Stimulated activated CD4-positive, alpha-beta T cell treated with anti-CD3 and anti-CD28 coated beads, Interleukin-1b, Interleukin-23, amount 100 ng/mL, for 1 hour (primary cell): ENCODE measurements around the gene CHIC1.
"Not testable (repeated sequence)": the region's sequence is repeated elsewhere in the genome, so short reads cannot be mapped to it uniquely, and the experiment has no call there.

Source experiments
- DNase-seq, 2 donors: peaks; one replicate each; pipeline ENCODE4 v3.0.0-alpha.2; 2020; ENCODE audit warnings: low read depth in 2 of 2

CHIC1 gene

GRCh38 chrX:73562984-73563737 lies at the start of gene CHIC1:
CHIC1 (plus strand) TSS chrX:73563197; CDS start chrX:73563285, 88 bp downstream.
- peak; percentile 24 to 31 for DNase-seq

- not testable (repeated sequence) for DNase-seq
Observed at GRCh38 chrX:73522823-73523222, 40.2 kb upstream of the CHIC1 start.

- no peak for DNase-seq
Observed at GRCh38 chrX:73524906-73525305, 38.1 kb upstream of the CHIC1 start.

- DNase-seq = no peak
Observed at GRCh38 chrX:73525928-73526690, 36.9 kb upstream of the CHIC1 start.

GRCh38 chrX:73531655-73532054 lies 31.3 kb upstream of the CHIC1 start:
- DNase-seq = not testable (repeated sequence)

GRCh38 chrX:73556159-73556558 lies 6.8 kb upstream of the CHIC1 start:
- DNase-seq = no peak

GRCh38 chrX:73561801-73562200 lies 1.2 kb upstream of the CHIC1 start:
- DNase-seq = no peak

- no peak for DNase-seq
Observed at GRCh38 chrX:73562458-73562857, 539 bp upstream of the CHIC1 start.

- no peak for DNase-seq
Observed at GRCh38 chrX:73563738-73564068, 706 bp downstream of the CHIC1 start.

- DNase-seq = no peak
Observed at GRCh38 chrX:73577361-73577760, 14.4 kb downstream of the CHIC1 start.

GRCh38 chrX:73581002-73581628 lies 18.1 kb downstream of the CHIC1 start:
- no peak for DNase-seq

- DNase-seq = not testable (repeated sequence)
Observed at GRCh38 chrX:73597758-73598157, 34.8 kb downstream of the CHIC1 start.

GRCh38 chrX:73615022-73615421 lies 52.0 kb downstream of the CHIC1 start:
- DNase-seq = no peak

GRCh38 chrX:73641669-73642068 lies 78.7 kb downstream of the CHIC1 start:
- DNase-seq = not testable (repeated sequence)

GRCh38 chrX:73647212-73647611 lies 84.2 kb downstream of the CHIC1 start:
- DNase-seq = no peak

- DNase-seq = no peak
Observed at GRCh38 chrX:73647632-73648322, 84.8 kb downstream of the CHIC1 start.

GRCh38 chrX:73661322-73661721 lies 98.3 kb downstream of the CHIC1 start:
- DNase-seq = not testable (repeated sequence)

- no peak for DNase-seq
Observed at GRCh38 chrX:73668779-73669178, 105.8 kb downstream of the CHIC1 start.

- no peak for DNase-seq
Observed at GRCh38 chrX:73681408-73681807, 118.4 kb downstream of the CHIC1 start.

- no peak for DNase-seq
Observed at GRCh38 chrX:73683236-73683859, 120.4 kb downstream of the CHIC1 start.

GRCh38 chrX:73707014-73707413 lies 144.0 kb downstream of the CHIC1 start:
- DNase-seq = not testable (repeated sequence)

GRCh38 chrX:73728602-73729001 lies 165.6 kb downstream of the CHIC1 start:
- no peak for DNase-seq
